Measurements from ENCODE around the gene USB1.

USB1 gene

DNA sequence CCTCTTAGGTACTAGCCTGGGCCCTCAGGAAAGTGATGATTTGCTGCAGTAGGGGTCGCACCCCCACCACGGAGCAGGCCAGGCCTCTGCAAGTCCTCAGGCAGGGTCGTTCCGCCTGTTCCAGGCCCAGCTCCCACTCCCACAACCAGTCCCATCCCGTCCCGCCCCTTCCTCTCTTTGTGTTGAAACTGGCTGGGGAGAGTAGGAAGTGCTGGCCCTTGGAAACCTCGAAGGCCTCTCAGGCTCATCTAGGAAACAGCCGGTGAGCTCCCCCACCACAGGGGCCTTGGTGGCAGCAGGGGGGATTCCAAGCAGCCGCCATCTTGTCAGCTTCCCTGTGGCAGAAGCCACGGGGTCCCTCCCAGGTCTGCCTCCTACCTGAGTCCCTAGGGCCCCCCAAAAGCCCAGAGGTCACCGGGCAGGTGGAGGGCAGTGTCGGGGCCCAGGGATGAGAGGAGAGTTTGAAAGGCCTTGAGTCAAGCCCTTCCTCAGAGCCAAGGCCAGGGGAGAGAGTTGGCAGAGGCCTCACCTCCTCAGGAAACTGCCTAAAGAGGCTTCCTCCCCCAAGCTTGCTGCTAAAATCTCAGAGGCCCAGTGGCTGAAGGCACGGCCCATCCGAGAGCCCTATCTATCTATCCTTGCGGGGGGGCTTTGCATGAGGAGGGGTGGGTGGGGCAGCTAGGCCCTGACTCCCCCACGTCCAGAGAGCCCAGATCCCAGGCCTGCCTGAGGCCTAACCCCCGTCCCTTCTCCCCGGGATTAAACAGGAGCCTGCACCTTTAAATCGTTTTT is 46.5 kb downstream of the USB1 start:
- no peak for DNase-seq (ENCODE audit: low read depth, low spot score)

DNA sequence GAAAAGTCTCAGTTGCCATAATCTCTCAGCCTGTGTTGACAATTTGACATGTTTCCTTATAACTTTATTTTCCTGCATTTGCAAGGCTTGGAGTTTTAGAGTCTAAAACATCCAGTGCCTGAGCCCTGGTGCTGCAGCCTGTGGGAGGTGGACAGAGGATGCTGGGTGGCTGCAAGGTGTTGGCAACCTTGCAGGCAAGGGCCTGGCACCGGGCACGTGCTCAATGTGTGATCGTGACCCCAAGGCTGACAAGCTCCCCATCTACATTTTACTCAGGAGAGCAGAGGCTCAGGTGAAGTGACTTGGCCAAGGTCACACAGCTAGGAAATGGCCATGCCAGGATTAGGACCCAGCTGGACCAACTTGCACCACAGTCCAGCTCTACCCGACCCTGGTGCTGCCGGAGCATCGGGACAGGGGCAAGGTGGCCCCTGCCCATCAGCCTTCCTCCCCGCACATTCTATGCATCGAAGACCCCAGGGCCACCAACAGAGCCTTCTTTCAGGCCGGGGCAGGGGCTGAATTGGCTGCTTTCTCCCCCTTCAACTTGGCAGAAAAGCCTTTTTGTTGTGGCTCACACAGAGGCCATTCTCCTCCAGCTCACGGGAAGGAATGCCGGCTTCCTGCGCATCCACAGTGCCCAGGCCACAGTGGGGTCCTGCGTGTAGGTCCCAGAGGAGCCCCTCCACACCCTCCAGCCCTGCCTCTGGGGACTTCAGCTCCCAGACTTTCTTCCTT is 47.5 kb downstream of the USB1 start:
- no peak for DNase-seq (ENCODE audit: low read depth, low spot score)

DNA sequence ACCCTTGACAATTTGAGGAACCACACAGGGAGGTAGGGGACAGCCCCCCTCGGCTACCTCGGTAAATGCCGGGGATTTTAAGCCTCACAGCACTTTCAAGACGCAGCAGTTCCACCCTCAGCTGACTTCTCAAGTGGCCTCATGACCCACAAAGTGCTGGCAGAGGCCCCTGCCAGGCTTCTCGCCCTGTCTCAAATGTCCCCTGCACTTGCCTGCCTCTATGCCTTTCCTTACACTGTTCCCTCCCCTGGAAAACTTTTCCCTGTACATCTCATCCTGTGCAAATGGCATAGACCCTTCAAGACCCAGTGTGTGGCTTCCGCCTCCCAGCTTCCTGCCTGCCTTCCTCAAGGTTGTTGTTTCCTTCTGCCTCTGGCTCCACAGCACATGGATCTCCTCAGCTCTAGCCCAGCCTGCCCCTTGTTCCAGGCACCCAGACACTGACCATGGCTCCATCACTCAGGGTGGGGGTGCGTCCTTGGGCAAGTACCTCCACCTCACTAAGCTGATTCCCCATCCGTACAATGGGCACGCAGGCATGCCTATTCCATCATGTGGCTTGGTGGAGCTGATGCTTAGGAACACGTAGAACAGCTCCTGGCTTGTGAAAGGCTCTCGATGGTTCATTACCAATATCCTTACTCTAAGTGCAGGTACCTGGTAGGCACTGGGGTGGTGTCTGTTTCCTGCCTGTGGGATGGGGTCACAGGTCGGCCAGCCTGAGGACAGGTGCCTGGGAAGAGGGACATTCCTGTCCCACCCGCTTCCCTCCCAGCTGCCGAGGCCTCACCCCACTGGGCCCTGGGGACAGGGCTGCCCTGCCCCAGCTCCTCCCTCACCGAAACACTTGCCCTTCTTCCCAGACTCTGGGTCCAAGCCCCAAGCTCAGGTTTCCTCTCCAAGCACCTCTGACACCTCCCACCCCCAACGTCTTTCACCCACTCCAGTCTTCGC is 48.3 kb downstream of the USB1 start:
- no peak for DNase-seq (ENCODE audit: low read depth, low spot score)

DNA sequence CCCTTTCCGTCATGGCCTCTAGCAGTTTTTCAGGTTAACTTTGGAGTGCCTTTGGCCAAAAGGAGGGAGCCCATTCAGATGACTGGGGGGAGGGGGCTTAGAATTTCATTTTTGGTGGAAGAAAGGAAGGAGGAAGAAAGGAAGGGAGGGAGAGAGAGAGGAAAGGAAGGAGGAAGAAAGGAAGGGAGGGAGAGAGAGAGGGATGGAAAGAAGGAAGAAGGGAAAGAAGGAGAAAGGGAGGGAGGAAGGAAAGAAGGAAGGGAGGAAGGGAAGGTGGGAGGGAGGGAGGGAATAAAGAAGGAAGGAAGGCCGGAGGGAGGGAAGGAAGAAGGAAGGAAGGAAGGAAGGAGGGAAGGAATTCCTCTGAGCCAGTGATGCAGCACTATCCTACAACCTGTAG is 50.1 kb downstream of the USB1 start:
- no peak for DNase-seq (ENCODE audit: low read depth, low spot score)

DNA sequence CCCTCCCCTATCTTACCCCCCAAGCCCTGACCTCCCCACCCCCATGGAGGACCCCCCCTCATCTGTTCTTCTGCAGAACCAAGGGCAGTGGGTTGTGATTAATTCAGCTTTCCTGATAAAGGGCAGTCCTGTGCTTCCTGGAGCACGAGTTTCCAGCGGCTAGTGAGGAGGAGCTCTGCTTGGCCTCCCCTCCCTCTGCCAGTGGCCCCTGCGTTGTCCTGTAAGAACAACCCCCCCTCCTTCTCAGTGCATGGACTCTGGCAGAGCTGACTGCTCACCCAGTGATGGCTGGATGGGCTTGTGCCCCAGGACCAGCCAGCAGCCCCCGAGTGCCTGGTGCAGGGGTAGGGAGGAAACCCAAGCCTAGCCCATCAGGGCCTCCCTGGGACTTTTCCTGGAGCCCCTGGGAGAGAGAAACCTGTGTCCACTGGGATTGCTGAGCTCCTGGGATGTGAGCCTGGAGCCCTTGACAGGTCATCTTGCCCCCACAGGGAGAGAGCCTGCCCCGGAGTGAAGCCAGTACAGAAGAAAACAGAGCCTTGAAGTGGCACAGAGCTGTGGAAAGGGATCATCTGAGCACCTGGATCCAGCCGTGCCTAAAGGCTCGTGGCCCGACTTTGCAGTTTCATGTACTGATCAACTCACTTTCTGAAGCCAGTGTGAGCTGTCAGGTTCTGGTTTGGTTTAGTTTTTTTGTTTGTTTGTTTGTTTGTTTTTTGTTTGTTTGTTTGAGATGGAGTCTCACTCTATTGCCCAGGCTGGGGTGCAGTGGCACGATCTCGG is 50.8 kb downstream of the USB1 start:
- DNase-seq (ENCODE audit: low read depth, low spot score): no peak

DNA sequence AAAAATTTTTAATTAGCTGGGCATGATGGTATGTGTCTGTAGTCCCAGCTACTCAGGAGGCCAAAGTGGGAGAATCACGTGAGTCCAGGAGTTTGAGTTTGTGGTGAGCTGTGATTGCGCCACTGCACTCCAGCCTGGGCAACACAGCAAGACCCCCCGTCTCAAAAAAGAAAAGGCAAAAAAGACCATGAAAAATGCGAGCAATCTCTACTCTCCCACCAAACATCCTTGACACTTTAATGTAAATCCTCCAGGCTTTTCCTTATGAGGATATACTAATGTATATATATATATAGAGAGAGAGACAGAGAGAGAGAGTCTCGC is 52.4 kb downstream of the USB1 start:
- no peak for DNase-seq (ENCODE audit: low read depth, low spot score)

DNA sequence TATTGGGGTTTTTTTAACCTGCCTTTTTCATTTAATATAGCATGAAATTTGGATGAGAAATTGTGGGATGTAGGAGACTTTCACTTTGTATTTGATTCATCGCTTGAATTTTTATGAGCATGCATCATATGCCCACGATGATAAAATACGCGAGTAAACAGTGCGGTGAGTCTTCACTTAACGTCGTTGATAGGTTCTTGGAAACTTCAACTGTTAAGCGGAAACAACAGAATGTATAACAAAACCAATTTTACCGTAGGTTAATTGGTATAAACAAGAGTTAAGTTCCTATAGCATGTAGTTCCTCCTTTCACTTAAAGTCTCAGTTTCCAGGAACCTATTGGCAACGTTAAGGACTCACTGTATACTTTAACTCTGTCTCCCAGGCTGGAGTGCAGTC is 53.1 kb downstream of the USB1 start:
- no peak for DNase-seq (ENCODE audit: low read depth, low spot score)

DNA sequence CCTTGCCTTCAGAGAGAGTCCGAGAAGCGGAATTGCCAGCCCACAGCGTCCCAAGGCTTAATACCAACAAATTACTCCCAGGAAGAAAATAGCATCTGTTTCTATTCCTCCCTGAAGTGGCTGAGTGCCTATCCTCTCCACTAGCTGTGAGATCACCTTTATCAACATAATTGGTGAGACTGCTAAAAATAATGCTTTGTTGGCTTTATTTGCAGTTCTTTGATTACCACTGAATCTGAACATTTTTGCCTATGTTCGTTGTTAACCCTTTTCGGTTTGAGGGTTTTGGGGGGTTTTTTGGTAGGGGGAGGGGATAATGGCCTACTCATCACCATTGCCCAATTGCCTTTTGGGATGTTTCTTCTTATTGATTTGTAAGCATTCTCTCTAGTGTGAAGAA is 55.4 kb downstream of the USB1 start:
- DNase-seq (ENCODE audit: low read depth, low spot score): no peak

DNA sequence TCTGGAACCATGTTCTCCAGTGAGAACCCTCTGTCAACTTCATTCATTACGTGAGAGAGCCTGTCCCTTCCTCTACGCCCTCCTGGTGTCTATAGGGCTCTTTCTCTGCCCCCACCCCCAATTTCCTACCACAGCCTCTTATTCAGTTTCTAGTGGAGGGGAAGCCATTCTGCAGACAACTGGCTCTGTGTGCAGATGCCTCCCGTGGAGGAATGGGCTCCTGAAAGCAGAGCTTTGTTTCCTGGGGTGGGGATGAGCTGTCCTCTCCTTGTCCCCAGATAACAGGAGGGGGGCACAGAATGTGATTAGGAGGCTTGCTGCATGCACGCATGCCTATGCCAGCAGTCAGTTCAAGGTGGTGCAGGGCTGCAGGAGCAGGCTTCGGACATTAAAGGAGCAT is 55.9 kb downstream of the USB1 start:
- no peak for DNase-seq (ENCODE audit: low read depth, low spot score)

DNA sequence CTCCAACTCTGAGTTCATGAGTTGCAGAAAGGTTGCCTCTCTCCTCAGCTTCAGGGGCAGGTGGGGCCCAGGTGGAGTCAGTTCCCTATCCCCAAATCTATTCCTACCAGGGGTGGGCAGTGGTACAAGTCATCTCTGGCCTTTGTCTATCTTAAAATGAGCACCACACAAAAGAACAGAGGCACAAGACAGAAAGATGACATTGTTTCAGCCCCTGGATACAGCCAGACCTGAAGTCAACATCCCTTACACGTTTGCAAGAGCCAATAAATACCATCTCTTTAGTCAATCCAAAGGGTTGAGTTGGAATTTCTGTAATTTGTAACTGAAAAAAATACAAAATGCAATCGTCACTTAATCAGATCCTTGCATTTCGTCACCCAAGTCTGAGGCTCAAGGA is 56.6 kb downstream of the USB1 start:
- no peak for DNase-seq (ENCODE audit: low read depth, low spot score)

DNA sequence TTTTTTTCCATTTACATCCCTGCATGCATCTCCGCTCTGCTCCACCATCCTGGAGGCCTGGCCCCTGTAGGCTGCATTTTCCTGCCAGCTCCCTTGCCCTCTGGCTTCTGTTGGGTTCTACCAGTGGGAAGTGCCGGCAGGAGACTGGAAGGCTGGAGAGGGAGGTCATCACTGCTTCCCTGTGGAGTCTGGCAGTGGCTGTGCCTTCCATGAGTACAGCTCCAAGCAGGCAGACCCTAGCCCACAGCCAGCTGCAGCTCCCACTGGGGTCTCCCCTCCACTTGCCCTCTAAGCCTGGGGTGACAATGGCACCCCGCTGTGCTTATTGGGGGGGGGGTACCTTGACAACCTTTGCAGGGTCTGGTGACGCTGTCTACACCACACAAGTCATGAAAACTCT is 61.6 kb downstream of the USB1 start:
- DNase-seq (ENCODE audit: low read depth, low spot score): no peak

DNA sequence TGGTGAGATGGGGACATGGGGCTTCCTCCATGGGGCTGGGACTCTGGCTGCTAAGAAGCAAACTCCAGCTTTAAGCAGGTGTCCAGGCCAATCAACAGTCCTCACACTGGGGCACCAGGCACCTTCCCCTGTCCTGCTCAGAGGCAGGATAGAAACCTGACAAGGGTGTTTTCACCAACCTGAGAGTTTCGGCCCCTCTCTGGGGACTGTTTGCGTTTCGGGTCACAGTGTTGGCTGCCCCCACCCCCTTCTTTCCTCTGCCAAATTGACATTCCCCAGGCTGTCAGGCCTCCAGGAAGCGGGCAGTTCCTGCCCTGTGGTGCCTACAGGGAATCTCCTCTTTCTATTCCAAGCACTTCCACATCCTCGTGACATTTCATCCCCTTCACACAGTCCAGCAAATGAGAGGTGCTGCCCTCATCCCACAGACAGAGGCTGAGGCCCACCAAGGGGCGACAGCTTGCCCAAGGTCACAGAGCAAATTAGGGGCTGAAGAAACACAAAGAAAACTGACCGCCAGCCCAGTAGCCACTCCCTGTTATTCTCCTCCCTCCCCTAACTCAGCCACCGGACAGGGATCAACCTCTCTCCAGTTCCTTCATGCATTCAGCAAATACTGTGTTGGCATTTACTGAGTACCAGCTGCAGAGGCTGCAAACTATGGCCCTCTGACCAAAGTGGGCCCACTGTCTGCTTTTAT is 62.3 kb downstream of the USB1 start:
- no peak for DNase-seq (ENCODE audit: low read depth, low spot score)

DNA sequence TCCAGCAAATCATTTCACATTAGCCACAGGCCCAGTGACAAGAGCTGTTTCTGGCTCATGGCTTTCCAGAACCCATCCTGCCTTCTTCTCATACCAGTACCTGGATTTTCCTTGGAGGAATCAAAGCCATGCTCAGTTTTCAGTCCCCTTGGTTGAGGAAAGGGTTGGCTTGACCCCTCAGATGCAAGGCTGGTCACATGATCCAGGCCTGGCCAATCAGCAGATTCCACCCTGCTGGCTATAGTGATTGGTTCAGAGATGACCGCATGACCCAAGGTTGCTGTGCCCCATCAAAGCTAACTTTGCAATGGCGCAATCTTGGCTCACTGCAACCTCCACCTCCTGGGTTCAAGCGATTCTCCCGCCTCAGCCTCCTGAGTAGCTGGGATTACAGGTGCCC is 69.4 kb downstream of the USB1 start:
- no peak for DNase-seq (ENCODE audit: low read depth, low spot score)

Data from astrocyte of the hippocampus (primary cell).